NCI-H510A treated with DMSO at 0.1 percent for 48 hours (cell line): ENCODE data around the gene SUSD4.

Experiments
- DNase-seq: peaks from one replicate; lab custom pipeline; 2025; lab: John Stamatoyannopoulos, UW

SUSD4 gene

DNA sequence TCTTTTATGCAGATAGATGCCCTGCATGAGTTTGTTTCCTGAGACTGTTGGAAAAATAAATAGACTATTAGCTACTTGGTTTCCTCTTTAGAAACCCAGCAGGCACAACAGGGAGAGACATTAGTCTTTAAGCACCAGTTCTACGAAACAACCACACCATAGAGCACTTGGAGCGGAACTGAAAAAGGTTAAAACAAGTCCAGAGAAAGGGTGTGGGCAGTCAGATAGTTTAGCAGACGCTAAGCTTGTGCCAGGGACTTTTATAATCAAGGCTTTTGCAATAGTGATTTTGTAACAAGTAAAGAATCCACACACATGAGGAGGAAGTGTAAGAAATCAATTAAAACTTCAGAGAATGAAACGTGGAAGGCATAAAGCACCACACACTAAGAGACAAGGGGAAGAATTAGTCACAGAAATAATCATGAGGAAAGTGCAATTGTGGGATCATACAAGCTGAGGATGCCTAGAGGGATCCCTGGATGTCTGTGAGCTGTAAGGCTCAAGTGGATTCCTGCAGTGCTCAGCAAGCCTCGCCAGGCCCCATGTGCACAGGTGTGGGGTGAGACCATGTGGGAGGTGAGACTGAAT is 183.2 kb downstream of the SUSD4 start:
- no peak for DNase-seq

DNA sequence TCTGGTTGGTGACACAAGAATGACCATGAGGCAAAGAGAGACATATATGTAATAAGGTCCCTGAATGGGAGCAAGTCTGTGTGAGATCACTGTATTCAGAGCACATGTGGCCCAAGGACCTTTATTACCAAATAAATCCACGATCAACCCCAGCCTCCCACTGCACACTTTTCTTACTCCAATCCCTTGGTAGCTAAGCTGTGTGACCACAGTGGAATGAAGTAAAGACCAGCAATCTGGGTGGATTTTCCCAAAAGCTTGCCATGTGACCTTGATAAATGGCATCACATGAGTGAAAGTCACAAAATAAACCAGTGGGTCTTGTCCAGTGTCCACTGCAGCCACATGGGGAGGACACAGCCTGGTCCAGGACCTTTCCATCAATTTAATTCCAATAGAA is 184.2 kb downstream of the SUSD4 start:
- DNase-seq: no peak

DNA sequence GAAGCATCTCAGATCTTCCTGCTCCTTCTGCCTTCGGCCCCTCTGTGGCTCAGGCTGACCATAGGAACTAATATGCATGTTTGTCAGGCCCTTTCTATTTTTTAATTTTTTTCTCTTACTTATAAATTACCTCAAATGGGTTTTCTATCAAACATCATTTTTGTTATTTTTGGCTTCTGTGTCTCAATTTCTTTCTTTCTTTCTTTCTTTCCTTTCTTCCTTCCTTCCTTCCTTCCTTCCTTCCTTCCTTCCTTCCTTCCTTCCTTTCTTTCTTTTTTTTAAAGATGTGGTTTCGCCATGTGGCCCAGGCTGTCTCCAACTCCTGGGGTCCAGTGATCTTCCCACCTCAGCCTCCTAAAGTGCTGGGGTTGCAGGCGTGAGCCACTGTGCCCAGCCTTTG is 184.7 kb downstream of the SUSD4 start:
- DNase-seq: no peak

DNA sequence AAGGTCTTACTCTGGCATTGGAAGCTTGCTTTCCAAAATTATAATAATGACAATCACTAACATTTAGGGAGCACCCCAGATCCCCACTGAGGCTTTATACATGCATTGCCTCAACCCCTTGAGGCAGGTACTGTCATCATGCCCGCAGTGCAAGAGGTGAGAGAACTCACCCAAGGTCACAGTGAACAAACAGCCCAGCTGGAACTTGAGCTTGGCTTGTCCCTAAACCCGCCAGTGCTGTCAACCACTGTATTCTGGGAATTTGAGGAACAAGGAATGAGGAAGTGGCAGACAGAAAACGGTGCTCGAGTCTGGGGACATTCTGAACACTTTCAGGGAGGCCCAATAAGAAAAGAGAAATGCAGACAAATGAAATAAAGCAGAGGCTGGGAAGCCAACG is 186.3 kb downstream of the SUSD4 start:
- DNase-seq: no peak

DNA sequence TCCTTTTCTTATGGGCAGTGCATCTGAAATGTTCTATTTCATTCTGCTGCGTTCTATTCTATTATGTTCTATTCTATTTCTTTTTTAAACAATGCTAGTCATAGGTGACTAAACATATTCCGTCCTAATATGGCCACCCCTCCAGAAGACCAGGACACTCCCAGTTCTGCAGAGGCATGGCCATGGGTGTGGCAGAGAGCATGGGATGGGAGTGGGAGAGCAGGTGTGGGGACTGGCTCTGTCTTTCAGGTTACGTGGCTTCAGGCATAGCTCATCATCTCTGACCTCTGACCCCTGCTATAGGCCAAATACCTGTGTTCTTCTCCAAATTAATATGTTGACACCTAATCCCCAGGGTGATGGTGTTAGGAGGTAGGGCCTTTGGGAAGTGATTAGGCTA is 187.5 kb downstream of the SUSD4 start:
- no peak for DNase-seq

DNA sequence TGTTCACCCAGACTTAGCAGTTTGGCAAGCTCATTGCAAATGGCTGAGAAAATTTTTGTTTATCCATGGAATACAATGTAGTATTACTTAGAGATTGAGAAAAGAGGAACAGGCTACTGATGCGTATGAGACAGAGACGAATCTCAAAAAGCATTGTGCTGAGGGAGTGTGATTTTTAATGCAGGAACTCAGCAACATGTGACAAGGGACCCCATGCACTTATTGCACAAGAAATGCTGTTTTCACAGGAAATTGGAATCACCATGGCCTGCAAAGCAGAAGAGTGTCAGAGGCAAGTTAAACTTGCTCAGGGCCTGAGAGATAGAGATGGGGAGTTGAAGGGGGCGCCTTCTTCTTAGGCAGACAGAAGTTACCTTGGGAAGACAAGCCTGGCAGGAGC is 188.3 kb downstream of the SUSD4 start:
- DNase-seq: no peak

DNA sequence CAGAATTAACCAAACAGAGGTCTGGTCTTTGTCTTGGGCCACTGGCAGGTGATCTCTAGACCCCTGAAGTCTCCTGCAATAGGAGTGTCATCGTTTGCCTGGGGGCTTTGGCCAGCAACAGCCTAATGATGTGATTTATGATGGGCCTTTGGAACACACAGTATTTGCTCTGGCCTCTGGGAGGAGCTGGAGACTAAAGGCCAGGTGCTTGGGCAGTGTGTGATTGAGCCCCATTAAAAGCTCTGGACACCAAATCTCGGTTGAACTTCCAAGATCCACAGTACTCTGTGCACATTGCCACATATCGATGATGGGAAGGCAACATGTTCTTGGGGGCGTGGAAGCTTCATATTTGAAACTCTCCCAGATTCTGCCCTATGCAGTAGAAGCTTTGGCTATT is 188.9 kb downstream of the SUSD4 start:
- peak; percentile 41 for DNase-seq
